ENCODE measurements around the gene ENTREP1.

The ENTREP1 gene

GRCh38 chr9:69323861-69324260 is 1.2 kb upstream of the ENTREP1 start:
- DNase-seq, result no peak

- no peak for DNase-seq
Observed at GRCh38 chr9:69325409-69326212, 596 bp downstream of the ENTREP1 start.

GRCh38 chr9:69326261-69326660 is 1.2 kb downstream of the ENTREP1 start:
- DNase-seq, result no peak

GRCh38 chr9:69330580-69330979 is 5.6 kb downstream of the ENTREP1 start:
- no peak for DNase-seq

- DNase-seq, result no peak
Observed at GRCh38 chr9:69331444-69331843, 6.4 kb downstream of the ENTREP1 start.

GRCh38 chr9:69332067-69332685 is 7.2 kb downstream of the ENTREP1 start:
- DNase-seq, result no peak

- DNase-seq, result no peak
Observed at GRCh38 chr9:69333716-69334115, 8.7 kb downstream of the ENTREP1 start.

GRCh38 chr9:69334317-69334716 is 9.3 kb downstream of the ENTREP1 start:
- no peak for DNase-seq

- no peak for DNase-seq
Observed at GRCh38 chr9:69339620-69340019, 14.6 kb downstream of the ENTREP1 start.

GRCh38 chr9:69340631-69341030 is 15.6 kb downstream of the ENTREP1 start:
- DNase-seq, result no peak

GRCh38 chr9:69342769-69343168 is 17.8 kb downstream of the ENTREP1 start:
- DNase-seq, result no peak

- DNase-seq, result no peak
Observed at GRCh38 chr9:69344459-69344858, 19.4 kb downstream of the ENTREP1 start.

- peak; percentile 54 for DNase-seq
Observed at GRCh38 chr9:69346596-69347390, 21.8 kb downstream of the ENTREP1 start.

GRCh38 chr9:69347607-69348006 is 22.6 kb downstream of the ENTREP1 start:
- DNase-seq, result no peak

- no peak for DNase-seq
Observed at GRCh38 chr9:69351227-69351626, 26.2 kb downstream of the ENTREP1 start.

GRCh38 chr9:69355232-69355631 is 30.2 kb downstream of the ENTREP1 start:
- no peak for DNase-seq

- no peak for DNase-seq
Observed at GRCh38 chr9:69357030-69357775, 32.2 kb downstream of the ENTREP1 start.

GRCh38 chr9:69357821-69358220 is 32.8 kb downstream of the ENTREP1 start:
- no peak for DNase-seq

GRCh38 chr9:69363191-69363590 is 38.2 kb downstream of the ENTREP1 start:
- DNase-seq, result no peak

- no peak for DNase-seq
Observed at GRCh38 chr9:69364510-69365150, 39.6 kb downstream of the ENTREP1 start.

- DNase-seq, result peak; percentile 33
Observed at GRCh38 chr9:69370430-69370829, 45.4 kb downstream of the ENTREP1 start.

- DNase-seq, result peak; percentile 49
Observed at GRCh38 chr9:69371001-69371400, 46.0 kb downstream of the ENTREP1 start.
